K562 (cell line): Measurements from ENCODE around the gene DLGAP3. TPM values are rescaled to one million over a fixed set of nuclear protein-coding genes. Genes with fewer than 3 reads are reported as not detected.
"Not testable (repeated sequence)": the region's sequence is repeated elsewhere in the genome, so short reads cannot be mapped to it uniquely, and the experiment has no call there.

Experiments used
- ATAC-seq: fragments of 200-7000 bp; cut with Tn5 transposase; 3 replicates; pipeline ENCODE4 v1.9.1; 2020; ENCODE audit warnings: moderate library complexity
- BruUV-seq: library from RNA; stranded (reverse); fragments of 400-500 nt; replicated peaks from 2 replicates; lab custom pipeline; 2021; lab: Mats Ljungman, UMichigan
- CTCF ChIA-PET: fragments of 300-600 bp; formaldehyde crosslinking; extraction: SDS; loops from one replicate; lab custom pipeline; 2021; ENCODE audit warnings: low intra/inter-chr PET ratio; lab: Yijun Ruan, JAX
- POLR2A ChIA-PET: fragments of 300-600, 350-650 bp; sonication (Branson Sonifier 250); formaldehyde crosslinking; extraction: SDS; loops from one replicate; lab custom pipeline; 2021; ENCODE audit warnings: antibody characterized with exemption, inconsistent platforms; lab: Yijun Ruan, JAX
- DNase-seq, 4 experiments: peaks; one replicate each; pipeline versions ENCODE4 v3.0.0 to v3.0.0-alpha.2; 2011 to 2018; ENCODE audit warnings: low spot score in 3 of 4, mixed read lengths in 3 of 4; ENCODE audit errors: extremely low read depth in 1 of 4
- FAIRE-seq: peaks from 2 replicates; lab custom pipeline; 2011; peaks lifted over from hg19 to GRCh38; lab: Jason Lieb, UNC
- H2AFZ ChIP-seq: 2 replicates; pipeline ENCODE4 v1.6.0; 2011; ENCODE audit warnings: low read depth, low read length, control low read depth, inconsistent platforms
- H3K27ac ChIP-seq: fragments of 200-600 bp; 3 replicates; pipeline ENCODE4 v1.8.0; 2011; ENCODE audit warnings: low read depth, mild to moderate bottlenecking, control low read depth, inconsistent platforms, low read length, moderate library complexity, mixed read lengths; ENCODE audit errors: extremely low read depth
- H3K27me3 ChIP-seq, 2 experiments: fragments of 300-600 bp in 1 of 2; 2 replicates in 1 of 2; 3 replicates in 1 of 2; pipeline versions ENCODE4 v1.6.0 to v1.8.0; 2011; ENCODE audit warnings: inconsistent platforms in 2 of 2, low read length in 2 of 2, mild to moderate bottlenecking in 1 of 2, mixed read lengths in 1 of 2, moderate library complexity in 1 of 2; ENCODE audit not compliant: control insufficient read depth in 2 of 2, insufficient read depth in 2 of 2
- H3K36me3 ChIP-seq: fragments of 300-600 bp; 3 replicates; pipeline ENCODE4 v1.8.0; 2011; ENCODE audit warnings: mild to moderate bottlenecking, low read length, inconsistent platforms; ENCODE audit not compliant: control insufficient read depth, insufficient read depth
- H3K4me1 ChIP-seq, 2 experiments: fragments of 200-600 bp in 1 of 2; replicated peaks in 1 of 2; 2 replicates in 1 of 2; 3 replicates in 1 of 2; pipeline versions ENCODE4 v1.5.1 to v1.8.0; 2011; ENCODE audit warnings: inconsistent platforms in 2 of 2, low read length in 2 of 2, mild to moderate bottlenecking in 1 of 2, mixed read lengths in 1 of 2, moderate library complexity in 1 of 2; ENCODE audit not compliant: control insufficient read depth in 2 of 2, insufficient read depth in 2 of 2
- H3K4me2 ChIP-seq: 2 replicates; pipeline ENCODE4 v1.6.1; 2011; ENCODE audit warnings: low read length, control low read depth, inconsistent platforms, mixed read lengths; ENCODE audit not compliant: insufficient read depth
- H3K4me3 ChIP-seq: fragments of 200-600 bp; sonication (generic), shearing (Covaris generic); 2 replicates; pipeline ENCODE4 v1.5.1; 2016; ENCODE audit warnings: control low read depth, inconsistent platforms
- H3K79me2 ChIP-seq: fragments of 200-600 bp; 3 replicates; pipeline ENCODE4 v1.8.0; 2011; ENCODE audit warnings: low read length, inconsistent platforms; ENCODE audit not compliant: control insufficient read depth, insufficient read depth
- H3K9ac ChIP-seq, 2 experiments: 2 replicates each; pipeline versions ENCODE4 v1.6.0 to v1.6.1; 2011; ENCODE audit warnings: low read depth in 2 of 2, low read length in 2 of 2, control low read depth in 1 of 2, inconsistent platforms in 1 of 2, mild to moderate bottlenecking in 1 of 2, mixed read lengths in 1 of 2; ENCODE audit not compliant: insufficient read depth in 1 of 2
- H3K9me1 ChIP-seq: one replicate; pipeline ENCODE4 v1.6.0; 2011; ENCODE audit warnings: inconsistent platforms, mild to moderate bottlenecking, low read length, moderate library complexity; ENCODE audit not compliant: control insufficient read depth, insufficient read depth
- H3K9me3 ChIP-seq: replicated peaks from 2 replicates; pipeline ENCODE4 v1.5.1; 2011; ENCODE audit warnings: low read depth, low read length, inconsistent platforms; ENCODE audit not compliant: control insufficient read depth, insufficient read depth
- H4K20me1 ChIP-seq: replicated peaks from 2 replicates; pipeline ENCODE4 v1.6.1; 2011; ENCODE audit warnings: low read length, inconsistent platforms, mixed read lengths; ENCODE audit not compliant: control insufficient read depth, insufficient read depth
- BACH1 ChIP-seq: fragments of 200-800 bp; sonication (Bioruptor generic); IDR thresholded peaks from 2 replicates; pipeline ENCODE4 v1.6.1; 2016; ENCODE audit warnings: missing genetic modification characterization, missing compliant biosample characterization
- CBFA2T2 ChIP-seq: fragments of 450-650 bp; conservative IDR thresholded peaks from 2 replicates; pipeline ENCODE4 v1.6.1; 2017; ENCODE audit warnings: mild to moderate bottlenecking
- CBX1 ChIP-seq: sonication (generic); IDR thresholded peaks from 2 replicates; pipeline ENCODE4 v1.6.1; 2016; ENCODE audit warnings: antibody characterized with exemption, low read depth, mild to moderate bottlenecking
- HDAC1 ChIP-seq, 2 experiments: fragments of 450-650 bp; IDR thresholded peaks; 2 replicates each; pipeline ENCODE4 v1.6.1; 2016 to 2017; ENCODE audit warnings: inconsistent platforms in 1 of 2, mild to moderate bottlenecking in 1 of 2, moderate library complexity in 1 of 2
- JUNB ChIP-seq: fragments of 450-650 bp; formaldehyde crosslinking; conservative IDR thresholded peaks from 2 replicates; pipeline ENCODE4 v1.4.0; 2020; ENCODE audit warnings: mild to moderate bottlenecking
- LEF1 ChIP-seq: fragments of 450-650 bp; IDR thresholded peaks from 2 replicates; pipeline ENCODE4 v1.6.1; 2016; ENCODE audit warnings: mild to moderate bottlenecking
- MTA1 ChIP-seq: fragments of 450-650 bp; IDR thresholded peaks from 2 replicates; pipeline ENCODE4 v1.6.1; 2017; ENCODE audit warnings: borderline replicate concordance
- MTF1 ChIP-seq: fragments of 250-450 bp; sonication (Bioruptor Pico); IDR thresholded peaks from 2 replicates; pipeline ENCODE4 v1.9.0; 2021; ENCODE audit warnings: moderate library complexity, mild to moderate bottlenecking, inconsistent platforms, borderline replicate concordance
- RBM15 ChIP-seq: fragments of 200-400 bp; formaldehyde crosslinking; IDR thresholded peaks from 2 replicates; pipeline ENCODE4 v1.6.1; 2018; ENCODE audit warnings: mild to moderate bottlenecking, low read length, moderate library complexity; ENCODE audit not compliant: insufficient read depth
- RBM25 ChIP-seq: fragments of 200-400 bp; formaldehyde crosslinking; IDR thresholded peaks from 2 replicates; pipeline ENCODE4 v1.6.1; 2018; ENCODE audit warnings: low read length, low read depth, moderate library complexity; ENCODE audit not compliant: severe bottlenecking
- SOX6 ChIP-seq: fragments of 450-650 bp; IDR thresholded peaks from 2 replicates; pipeline ENCODE4 v1.6.1; 2014; ENCODE audit warnings: mild to moderate bottlenecking
- SUPT5H ChIP-seq: fragments of 450-650 bp; IDR thresholded peaks from 2 replicates; pipeline ENCODE4 v1.6.1; 2016
- TCF7 ChIP-seq: sonication (generic); IDR thresholded peaks from 2 replicates; pipeline ENCODE4 v1.6.1; 2016; ENCODE audit warnings: antibody characterized with exemption, borderline replicate concordance
- U2AF1 ChIP-seq: fragments of 200-400 bp; formaldehyde crosslinking; optimal IDR thresholded peaks from 2 replicates; pipeline ENCODE3; 2017; ENCODE audit warnings: mild to moderate bottlenecking, low read depth, low read length, moderate library complexity
- ZBTB8A ChIP-seq: fragments of 450-650 bp; IDR thresholded peaks from 2 replicates; pipeline ENCODE4 v1.6.1; 2018; ENCODE audit warnings: mild to moderate bottlenecking, moderate library complexity; ENCODE audit not compliant: partially characterized antibody
- ZNF274 ChIP-seq: IDR thresholded peaks from 2 replicates; pipeline ENCODE4 v1.6.1; 2011; ENCODE audit warnings: low read depth, mild to moderate bottlenecking, low read length, moderate library complexity, borderline replicate concordance
- WGBS: fragments of 100-300 bp; shearing (Covaris generic); methylation state at CpG from one replicate; pipeline ENCODE4 v1.1.6; 2016; ENCODE audit warnings: low coverage, mixed read lengths; ENCODE audit not compliant: insufficient coverage; ENCODE audit errors: missing lambda C conversion rate; 5-methylcytosine and 5-hydroxymethylcytosine counted together
- in situ Hi-C: fragments of 300-500 bp; cut with MboI; formaldehyde crosslinking; loops from 4 replicates; pipeline ENCODE4 v1.15.0; 2018; ENCODE audit warnings: inconsistent platforms, mixed read lengths
- intact Hi-C: fragments of 100-400 bp; cut with micrococcal nuclease; formaldehyde crosslinking; loops from 2 replicates; pipeline ENCODE4 v1.14.2; 2022
- polyA plus RNA-seq, 8 experiments: library from polyadenylated mRNA; depleted of rRNA in 4 of 8; stranded (reverse) in 5 of 8; unstranded in 3 of 8; fragments of >200 nt; fragmentation: Nextera tagmentation in 2 of 8; fragmentation: Illumina TruSeq in 1 of 8; extraction: Ambion mirVana in 2 of 8; extraction: Trizol in 1 of 8; gene quantifications; 2 replicates each; pipeline versions ENCODE4 v1.2.1 to v1.2.3, GENCODE V29; 2011 to 2014; ENCODE audit warnings: inconsistent platforms in 1 of 8, missing spikeins in 1 of 8
- total RNA-seq, 7 experiments: library from RNA; depleted of rRNA in 6 of 7; stranded (reverse); fragments of >200 nt in 6 of 7; fragmentation: Illumina TruSeq in 2 of 7; extraction: Trizol in 2 of 7; gene quantifications; 2 replicates each; pipeline versions ENCODE4 v1.2.1 to v1.2.3, GENCODE V29; 2011 to 2021; ENCODE audit warnings: low replicate concordance in 1 of 7

Gene DLGAP3
- total and polyA plus RNA-seq, 9 of the 15 experiments (the other 6 are each of a cell fraction or from before 2014, with no cell fraction given) = 0.01 to 0.16 (median 0.07) TPM; not detected in 6

DNA sequence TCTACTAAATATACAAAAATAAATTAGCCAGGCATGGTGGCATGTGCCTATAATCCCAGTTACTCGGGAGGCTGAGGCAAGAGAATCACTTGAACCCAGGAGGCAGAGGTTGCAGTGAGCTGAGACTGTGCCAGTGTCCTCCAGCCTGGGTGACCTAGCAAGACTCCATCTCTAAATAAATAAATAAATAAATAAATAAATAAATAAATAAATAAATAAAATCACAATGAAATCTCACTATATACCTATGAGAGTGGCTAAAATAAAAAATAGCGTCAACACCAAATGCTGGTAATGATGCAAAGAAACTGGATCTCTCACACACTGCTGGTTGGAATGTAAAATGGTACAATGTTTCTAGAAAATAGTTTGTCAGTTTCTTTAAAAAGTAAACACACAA lies 110.6 kb downstream of the DLGAP3 start:
- H3K9me3 ChIP-seq, H4K20me1 ChIP-seq, H3K4me1 ChIP-seq, H3K27me3 ChIP-seq, H3K4me2 ChIP-seq, H3K4me3 ChIP-seq, H2AFZ ChIP-seq, FAIRE-seq, H3K36me3 ChIP-seq, CTCF ChIA-PET, H3K9me1 ChIP-seq, H3K27ac ChIP-seq, H3K79me2 ChIP-seq, BruUV-seq, ATAC-seq, in situ Hi-C loops, DNase-seq, intact Hi-C loops, H3K9ac ChIP-seq: not testable (repeated sequence)
- WGBS = 29% methylated on average over 2 of the region's 2 CpGs
- peak; percentile 85 for TF ChIP-seq RBM25
- POLR2A ChIA-PET = interaction anchor here (2.0 kb wide), 1 partner anchor 12 kb away, joined by 5 read pairs; no protein-coding TSS in a partner anchor

DNA sequence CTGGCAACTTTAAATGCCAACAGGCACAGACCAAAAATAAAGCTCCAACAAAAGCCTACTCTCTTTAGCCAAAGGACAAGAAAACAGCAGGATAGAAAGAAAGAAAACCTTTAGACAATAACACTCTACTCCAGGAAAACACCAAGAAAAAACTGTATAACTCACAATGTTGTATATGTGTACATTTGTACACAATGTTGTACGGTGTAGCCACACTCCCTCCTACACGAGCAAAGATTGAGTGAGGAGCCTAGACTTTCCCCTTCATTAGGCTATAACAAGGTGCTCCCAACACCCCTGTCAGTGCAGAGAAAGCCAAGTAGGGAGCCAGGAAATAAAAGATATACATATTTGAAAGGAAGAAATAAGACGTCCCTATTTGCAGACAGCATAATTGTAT lies 112.7 kb downstream of the DLGAP3 start:
- no peak overlapping the region for H3K4me2 ChIP-seq
- ATAC-seq (no peak), DNase-seq (no peak), FAIRE-seq (no peak)
- POLR2A ChIA-PET = interaction anchor here (1.0 kb wide), 1 partner anchor 11 kb away, joined by 3 read pairs; no protein-coding TSS in a partner anchor
- CTCF ChIA-PET = no interaction called here
- 0% methylated on average over 3 of the region's 3 CpGs for WGBS
- in situ Hi-C loops = no loop called here
- no peak overlapping the region for H3K4me3 ChIP-seq
- H3K79me2 ChIP-seq = no peaks in the 10 kb centered on the region
- H2AFZ ChIP-seq = no peak overlapping the region
- H3K9ac ChIP-seq = no peak overlapping the region
- H3K4me1 ChIP-seq = no peaks in the 10 kb centered on the region
- H3K27ac ChIP-seq = no peak overlapping the region
- peaks cover 0 to 2% of the 10 kb centered on the region in 2 experiments; a peak in 3 of 5 replicates for H3K27me3 ChIP-seq
- H4K20me1 ChIP-seq = no peaks in the 10 kb centered on the region
- H3K9me1 ChIP-seq = no peaks in the 10 kb centered on the region
- no peak for TF ChIP-seq BACH1 (tag)
- TF ChIP-seq RBM15 = no peak
- no peak for TF ChIP-seq CBX1
- no peak for TF ChIP-seq MTA1
- TF ChIP-seq SUPT5H = no peak
- TF ChIP-seq ZNF274 = no peak
- TF ChIP-seq ZBTB8A = no peak
- no peak for TF ChIP-seq SOX6
- no peak for TF ChIP-seq CBFA2T2
- no peak for TF ChIP-seq JUNB
- no peak for TF ChIP-seq MTF1 (CRISPR knock-in tag)
- TF ChIP-seq HDAC1 (IDR thresholded peaks at IDR 0.05) = no peak
- no peak for TF ChIP-seq LEF1
- TF ChIP-seq U2AF1 = no peak
- TF ChIP-seq TCF7 = no peak
- TF ChIP-seq, all 486 proteins: peak for 0
- intact Hi-C loops = no loop called here
- Histone ChIP-seq H3K9me3 (no peaks in the 10 kb centered on the region), H3K36me3 (no peaks in the 10 kb centered on the region)
- no TSS peak for BruUV-seq
